ENCODE data around the gene OLIG1. TPM values are rescaled to one million over a fixed set of nuclear protein-coding genes. Genes with fewer than 3 reads are reported as not detected.

OLIG1 gene
- total and polyA plus RNA-seq, 10 donors: 0.02 to 1.8 (median 0.58) TPM; not detected in 2

DNA sequence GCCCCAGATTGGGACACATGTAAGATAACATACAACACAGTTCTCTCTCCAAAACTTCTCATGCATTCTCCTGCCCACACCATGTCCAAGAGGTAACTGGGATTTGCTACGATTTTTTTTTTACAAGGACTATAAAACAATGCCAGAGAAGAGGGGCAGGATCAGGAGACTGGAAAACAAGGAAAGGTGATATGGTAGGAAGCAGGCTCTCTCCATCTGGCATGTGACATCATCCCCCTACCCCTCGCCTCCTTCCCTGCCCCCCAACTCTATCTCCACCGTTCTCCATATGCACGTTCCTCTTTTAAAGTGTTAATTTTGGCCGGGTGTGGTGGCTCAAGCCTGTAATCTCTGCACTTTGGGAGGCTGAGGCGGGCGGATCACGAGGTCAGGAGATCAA, 23.5 kb upstream of the OLIG1 start:
- no peak overlapping the region for H3K27ac ChIP-seq
- H3K36me3 ChIP-seq: no peaks in the 10 kb centered on the region
- H3K9me3 ChIP-seq: no peaks in the 10 kb centered on the region
- DNase-seq: no peak
- no peak overlapping the region for H3K4me3 ChIP-seq
- H3K4me1 ChIP-seq: no peaks in the 10 kb centered on the region
- TF ChIP-seq POLR2A (IDR thresholded peaks at IDR 0.05) (no peak), POLR2AphosphoS5 (IDR thresholded peaks at IDR 0.05) (no peak)
- TF ChIP-seq, protein P1, sequence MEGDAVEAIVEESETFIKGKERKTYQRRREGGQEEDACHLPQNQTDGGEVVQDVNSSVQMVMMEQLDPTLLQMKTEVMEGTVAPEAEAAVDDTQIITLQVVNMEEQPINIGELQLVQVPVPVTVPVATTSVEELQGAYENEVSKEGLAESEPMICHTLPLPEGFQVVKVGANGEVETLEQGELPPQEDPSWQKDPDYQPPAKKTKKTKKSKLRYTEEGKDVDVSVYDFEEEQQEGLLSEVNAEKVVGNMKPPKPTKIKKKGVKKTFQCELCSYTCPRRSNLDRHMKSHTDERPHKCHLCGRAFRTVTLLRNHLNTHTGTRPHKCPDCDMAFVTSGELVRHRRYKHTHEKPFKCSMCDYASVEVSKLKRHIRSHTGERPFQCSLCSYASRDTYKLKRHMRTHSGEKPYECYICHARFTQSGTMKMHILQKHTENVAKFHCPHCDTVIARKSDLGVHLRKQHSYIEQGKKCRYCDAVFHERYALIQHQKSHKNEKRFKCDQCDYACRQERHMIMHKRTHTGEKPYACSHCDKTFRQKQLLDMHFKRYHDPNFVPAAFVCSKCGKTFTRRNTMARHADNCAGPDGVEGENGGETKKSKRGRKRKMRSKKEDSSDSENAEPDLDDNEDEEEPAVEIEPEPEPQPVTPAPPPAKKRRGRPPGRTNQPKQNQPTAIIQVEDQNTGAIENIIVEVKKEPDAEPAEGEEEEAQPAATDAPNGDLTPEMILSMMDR (IDR thresholded peaks at IDR 0.05 in 8 of 11, conservative IDR thresholded peaks at IDR 0.05 in 3 of 11): no peak
- 72 to 81% (median 78%) methylated on average over 7 to 8 of the region's 8 CpGs for WGBS, 5 donors
- intact Hi-C loops (cut with DNase I; ENCODE audit: low total_unique reads): no loop called here
- peaks cover 0 to 69% (median 6%) of the 10 kb centered on the region in 7 donors for H3K27me3 ChIP-seq (replicated peaks in 1 of 7)

DNA sequence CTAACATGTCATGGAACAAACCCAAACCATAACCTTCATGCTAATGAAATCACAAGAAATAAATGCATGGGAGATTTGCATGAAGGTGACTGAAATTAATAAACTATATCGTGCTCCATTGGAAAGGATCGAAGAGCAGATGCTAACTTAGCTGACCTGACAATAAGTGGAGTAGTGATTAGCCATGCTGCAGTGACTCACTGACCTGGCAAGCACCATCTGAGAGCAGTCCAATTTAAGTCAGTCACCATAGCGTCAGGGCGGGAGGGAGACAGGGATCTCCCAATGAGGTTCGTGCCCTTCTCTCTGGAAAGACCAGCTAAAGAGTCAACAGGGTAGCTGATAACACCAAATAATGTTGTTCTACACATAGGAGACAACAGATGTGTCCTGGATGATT, 22.7 kb upstream of the OLIG1 start:
- Histone ChIP-seq H3K36me3 (no peaks in the 10 kb centered on the region), H3K27ac (no peak overlapping the region), H3K9me3 (no peaks in the 10 kb centered on the region), H3K4me3 (no peak overlapping the region), H3K4me1 (no peaks in the 10 kb centered on the region), H3K27me3 (replicated peaks in 1 of 7) (peaks cover 0 to 63% (median 6%) of the 10 kb centered on the region in 7 donors)
- DNase-seq: no peak
- no peak for TF ChIP-seq POLR2A (IDR thresholded peaks at IDR 0.05)
- TF ChIP-seq POLR2AphosphoS5 (IDR thresholded peaks at IDR 0.05): no peak
- TF ChIP-seq, protein P1 (IDR thresholded peaks at IDR 0.05 in 8 of 11, conservative IDR thresholded peaks at IDR 0.05 in 3 of 11): no peak
- intact Hi-C loops (cut with DNase I; ENCODE audit: low total_unique reads): no loop called here
- 81 to 90% (median 87%) methylated on average over 5 of the region's 5 CpGs for WGBS, 5 donors

DNA sequence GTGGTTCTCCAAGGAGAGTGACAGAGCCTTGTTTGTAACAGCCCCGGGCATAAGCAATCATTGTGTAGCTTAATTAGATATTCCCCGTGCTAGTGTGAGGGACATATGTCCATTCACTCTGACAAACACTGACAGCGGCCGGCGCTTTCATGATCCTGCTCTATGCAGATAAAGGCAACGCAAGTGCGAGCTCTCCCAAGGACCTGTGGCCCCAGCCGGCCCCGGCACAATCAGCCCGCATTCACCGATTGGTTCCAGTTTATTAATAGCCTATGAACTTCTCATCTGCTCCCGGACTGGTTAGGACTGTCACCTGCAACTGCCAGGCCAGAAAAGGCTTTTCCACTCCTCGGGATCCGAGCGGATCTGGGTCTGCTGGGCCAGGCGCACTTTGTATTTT, 18.0 kb upstream of the OLIG1 start:
- Histone ChIP-seq H3K9me3 (no peaks in the 10 kb centered on the region), H3K4me1 (peaks cover 0 to 7% (median 0%) of the 10 kb centered on the region in 6 donors), H3K36me3 (no peaks in the 10 kb centered on the region), H3K4me3 (no peak overlapping the region), H3K27ac (no peak overlapping the region), H3K27me3 (replicated peaks in 1 of 7) (peaks cover 0 to 33% (median 3%) of the 10 kb centered on the region in 7 donors)
- TF ChIP-seq, protein P1 (IDR thresholded peaks at IDR 0.05 in 8 of 11, conservative IDR thresholded peaks at IDR 0.05 in 3 of 11): no peak
- TF ChIP-seq POLR2AphosphoS5 (IDR thresholded peaks at IDR 0.05) (no peak), POLR2A (IDR thresholded peaks at IDR 0.05) (no peak)
- intact Hi-C loops (cut with DNase I; ENCODE audit: low total_unique reads): no loop called here
- no peak for DNase-seq
- WGBS, 5 donors: 91 to 96% (median 93%) methylated on average over 16 of the region's 16 CpGs

DNA sequence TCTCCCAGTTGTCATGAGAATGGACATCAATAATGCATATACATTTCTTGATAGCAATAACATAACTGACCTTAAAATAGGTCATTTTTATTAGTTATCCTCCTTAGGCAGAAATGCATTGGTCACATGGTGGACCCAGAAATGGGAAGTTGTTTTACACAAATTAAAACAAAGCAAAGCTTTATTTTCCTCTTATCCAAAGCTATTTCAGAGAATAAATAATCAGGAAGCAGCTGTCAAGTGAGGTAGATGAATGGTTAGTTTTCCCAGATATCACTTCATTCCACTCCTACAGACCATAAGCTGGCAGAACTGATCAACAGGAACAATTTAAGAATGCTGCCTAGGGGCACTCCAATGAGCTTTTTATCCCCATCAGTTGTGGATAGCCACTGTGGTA, 16.0 kb upstream of the OLIG1 start:
- intact Hi-C loops (cut with DNase I; ENCODE audit: low total_unique reads): no loop called here
- H3K4me1 ChIP-seq: peaks cover 0 to 22% (median 10%) of the 10 kb centered on the region in 6 donors

More for the DNA sequence above, 16.0 kb upstream of the OLIG1 start:
- no peak for DNase-seq
- no peak overlapping the region for H3K27ac ChIP-seq
- peaks cover 0 to 13% (median under 1%) of the 10 kb centered on the region in 7 donors for H3K27me3 ChIP-seq (replicated peaks in 1 of 7)
- no peaks in the 10 kb centered on the region for H3K36me3 ChIP-seq
- H3K9me3 ChIP-seq: no peaks in the 10 kb centered on the region
- TF ChIP-seq, protein P1 (IDR thresholded peaks at IDR 0.05 in 8 of 11, conservative IDR thresholded peaks at IDR 0.05 in 3 of 11): no peak
- no peak for TF ChIP-seq POLR2A (IDR thresholded peaks at IDR 0.05)
- no peak for TF ChIP-seq POLR2AphosphoS5 (IDR thresholded peaks at IDR 0.05)
- no peak overlapping the region for H3K4me3 ChIP-seq

All from spleen (tissue), 11 donors.